Amniotic stem cell (primary cell): ENCODE measurements around the gene EFNA5.
"Not testable (repeated sequence)": the region's sequence is repeated elsewhere in the genome, so short reads cannot be mapped to it uniquely, and the experiment has no call there.

Source experiments
- DNase-seq: peaks from one replicate; lab custom pipeline; 2025; lab: John Stamatoyannopoulos, UW

Gene EFNA5

DNA sequence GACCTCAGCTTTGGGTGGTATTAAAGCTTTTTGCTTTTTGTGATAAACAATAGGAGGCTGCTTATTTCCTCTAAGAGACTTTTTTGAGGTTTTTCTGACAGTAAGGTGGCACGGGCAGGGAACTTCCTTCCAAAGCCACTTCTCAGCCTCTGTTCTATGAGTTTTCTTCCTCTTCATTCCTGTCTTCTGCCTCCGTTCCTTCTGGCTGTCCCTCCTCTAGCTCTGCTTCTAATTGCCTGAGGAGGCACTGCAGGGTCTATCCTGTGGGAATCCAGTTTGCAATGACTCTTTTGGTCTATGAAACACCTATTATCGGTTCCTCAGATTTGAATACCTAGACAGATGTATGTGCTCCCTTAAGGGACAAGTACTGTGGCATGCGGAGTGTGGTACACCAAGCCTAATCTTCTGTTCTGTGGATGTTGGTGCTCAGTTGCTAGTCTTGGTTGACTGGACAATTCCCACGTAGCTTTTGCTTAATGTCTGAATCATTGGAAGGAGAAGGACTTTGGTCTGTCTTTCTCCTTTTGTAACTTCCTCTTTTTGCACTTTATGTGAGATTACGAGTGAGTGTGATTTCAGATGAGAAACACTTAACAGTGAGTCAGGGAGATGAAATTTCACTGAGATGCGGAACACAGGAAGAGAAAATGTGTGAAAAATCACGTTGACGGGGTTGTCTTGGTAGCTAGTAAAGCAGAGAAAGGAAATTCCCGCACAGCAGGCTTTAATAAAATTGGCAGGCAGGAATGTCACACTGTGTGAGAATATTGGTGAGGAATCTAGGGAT lies 305.2 kb downstream of the EFNA5 start:
- no peak for DNase-seq

DNA sequence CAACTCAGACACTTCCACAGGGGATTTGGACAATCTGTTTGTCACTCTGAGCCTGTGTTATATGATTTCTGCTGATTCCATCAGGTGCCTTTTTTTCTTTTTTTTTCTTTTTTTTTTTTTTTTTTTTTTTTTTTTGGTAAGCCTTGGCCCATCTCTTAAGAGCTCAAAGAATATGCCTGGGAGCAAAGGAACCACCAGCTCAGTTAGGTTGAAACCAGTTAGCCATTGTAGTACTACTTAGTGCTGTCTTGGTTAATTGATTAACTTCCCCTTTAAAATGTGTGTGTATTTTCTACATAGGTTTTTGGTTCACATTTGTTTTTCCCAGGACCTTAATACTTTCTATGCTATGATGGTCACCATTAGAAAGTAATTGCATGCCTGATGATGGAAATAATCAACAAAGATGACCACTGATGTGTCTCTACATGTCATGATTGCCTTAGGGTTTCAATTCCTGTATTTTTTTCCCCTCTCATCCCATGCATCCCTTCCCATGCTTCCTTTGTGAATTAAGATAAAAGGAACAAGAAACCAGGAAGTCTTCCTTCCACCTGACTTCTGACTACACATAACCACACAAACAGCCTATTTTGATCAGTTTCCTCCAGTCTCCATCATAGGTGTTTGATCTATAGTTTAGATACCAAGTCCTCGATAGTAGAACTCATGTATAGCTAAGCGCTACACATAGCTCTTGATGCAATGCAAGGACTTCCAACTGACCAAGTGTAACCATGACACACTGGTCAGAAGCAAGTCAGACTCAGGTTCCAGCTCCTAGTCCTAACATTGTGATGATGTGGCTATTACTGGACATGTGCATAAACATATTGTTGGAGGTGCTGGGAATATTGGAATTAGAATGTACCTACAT lies 306.1 kb downstream of the EFNA5 start:
- DNase-seq = no peak

DNA sequence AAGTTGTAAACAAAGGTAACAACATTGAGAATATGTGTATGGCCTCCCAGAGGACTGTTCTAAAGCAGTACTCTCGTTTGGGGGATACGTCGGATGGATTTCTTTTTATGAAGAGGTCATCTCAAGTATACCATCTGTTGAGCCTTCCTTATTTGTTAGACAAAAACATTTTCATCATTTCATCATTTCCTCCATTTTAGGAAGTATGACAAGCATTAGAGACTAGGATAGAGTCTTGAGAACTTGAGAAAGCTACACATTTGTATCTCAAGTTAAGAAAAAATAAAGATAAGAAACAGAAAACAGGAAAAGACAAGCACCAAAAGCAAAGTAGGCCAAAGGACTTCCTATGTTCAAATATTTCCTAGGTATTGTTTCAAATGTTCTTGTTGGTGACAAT lies 307.0 kb downstream of the EFNA5 start:
- no peak for DNase-seq

DNA sequence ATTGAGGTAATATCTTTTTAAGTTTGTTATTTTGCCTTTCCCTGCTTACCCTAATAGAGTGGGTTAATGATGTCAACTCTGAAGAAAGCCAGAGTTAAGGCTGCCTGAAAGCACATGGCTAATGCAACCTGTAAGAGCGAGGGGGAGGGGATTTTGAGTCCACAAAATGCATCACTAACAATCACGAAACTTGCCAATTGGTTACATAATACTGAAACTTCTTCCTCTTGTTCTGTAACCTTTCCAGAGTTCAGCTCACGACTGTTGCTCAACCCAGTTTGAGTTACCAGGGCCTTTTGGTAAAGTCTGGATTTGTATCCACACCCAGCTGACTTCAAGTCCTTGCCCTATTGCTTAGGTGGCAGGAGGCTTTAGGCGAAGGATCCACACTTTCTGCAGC lies 308.8 kb downstream of the EFNA5 start:
- DNase-seq = no peak

DNA sequence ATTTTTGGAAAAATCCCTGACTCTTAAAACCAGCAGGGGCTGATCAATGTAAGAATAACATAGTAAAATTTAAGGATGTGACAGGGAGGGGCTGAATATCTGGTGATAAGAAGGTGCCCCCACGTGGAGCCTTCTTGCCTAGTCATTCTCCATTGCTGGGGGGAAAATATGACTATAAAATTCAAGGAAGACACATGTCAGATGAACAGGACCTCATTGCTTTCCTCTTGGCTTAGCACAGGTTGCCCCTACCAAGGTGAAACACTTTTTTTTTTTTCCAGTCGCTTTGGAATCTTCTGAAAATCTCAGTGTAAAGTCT lies 310.9 kb downstream of the EFNA5 start:
- DNase-seq = no peak

DNA sequence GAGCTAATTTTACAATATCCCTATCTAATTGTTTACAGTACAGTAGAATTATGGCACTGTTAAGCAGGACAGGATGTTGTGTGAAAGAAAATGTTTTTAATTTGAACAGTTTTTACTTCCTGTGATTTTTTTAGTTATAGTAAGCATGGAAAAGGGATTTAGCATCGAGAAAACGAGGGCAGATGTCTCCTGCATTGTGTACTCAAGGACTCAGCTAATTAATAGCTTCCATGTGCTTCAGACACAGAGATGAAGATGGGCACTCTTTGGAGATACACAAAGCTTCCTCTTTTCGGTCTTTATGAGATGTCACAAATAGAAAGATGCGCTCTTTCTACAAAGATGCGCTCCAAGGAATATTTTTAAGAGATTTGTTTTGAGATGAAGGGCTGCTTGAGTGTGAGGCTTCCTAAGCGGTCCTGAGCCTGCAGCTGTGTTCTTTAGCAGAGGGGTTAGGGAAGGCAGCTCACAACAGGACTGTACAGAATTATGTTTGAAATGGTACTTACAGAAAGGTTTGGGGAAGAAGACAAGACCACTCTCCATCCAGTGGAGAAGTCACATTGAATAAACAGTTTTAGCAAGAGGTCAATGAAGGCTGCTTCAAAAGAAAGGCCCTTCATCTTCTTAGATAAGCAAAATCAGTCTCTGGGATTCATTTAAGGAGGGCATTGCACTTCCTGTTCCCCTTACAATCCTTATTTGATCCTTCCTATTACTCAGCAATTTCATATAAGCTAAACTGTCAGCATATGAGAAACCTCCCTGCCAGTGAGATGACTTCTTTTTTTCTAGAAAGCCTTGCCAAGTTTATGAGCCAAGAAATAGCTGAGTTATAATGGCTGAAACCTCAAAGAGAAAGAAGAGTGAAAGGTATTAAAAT lies 311.5 kb downstream of the EFNA5 start:
- DNase-seq = no peak

DNA sequence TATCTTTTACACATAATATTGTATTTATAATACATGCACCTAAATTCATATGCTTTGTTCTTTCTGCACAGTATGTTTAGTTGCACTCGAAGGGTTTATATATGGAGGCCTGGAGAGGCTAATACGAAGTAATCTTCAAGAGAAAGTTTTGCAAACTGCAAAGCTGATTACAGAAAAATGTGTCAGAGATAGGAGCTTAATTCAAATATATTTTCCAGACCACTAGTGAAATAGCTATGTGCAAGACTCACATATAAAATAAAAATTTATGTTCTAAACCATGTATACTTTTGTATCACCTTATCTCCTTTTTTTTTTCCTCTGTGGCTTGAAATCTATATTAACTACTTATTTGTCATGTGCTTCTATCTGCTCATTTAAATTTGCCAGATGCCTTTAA lies 313.8 kb downstream of the EFNA5 start:
- no peak for DNase-seq

DNA sequence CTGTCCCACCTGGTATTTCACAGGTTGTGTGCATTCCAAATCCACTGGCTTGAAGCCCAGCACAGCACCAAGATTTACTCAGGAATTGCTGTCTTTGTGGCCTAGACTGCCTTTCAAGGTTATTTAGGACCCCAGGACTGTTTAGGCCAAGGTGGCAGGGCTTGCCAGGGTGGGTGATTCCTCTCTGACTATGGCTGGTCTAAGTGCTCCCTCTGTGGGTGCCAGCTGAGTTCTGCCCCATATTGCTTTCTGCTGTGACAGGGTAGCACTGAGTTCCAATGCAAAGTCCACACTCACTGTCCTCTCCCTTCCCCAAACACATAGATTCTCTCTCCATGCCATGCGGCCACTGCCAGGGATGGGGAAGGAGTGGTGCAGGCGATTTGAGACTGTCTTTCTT lies 318.2 kb downstream of the EFNA5 start:
- no peak for DNase-seq

DNA sequence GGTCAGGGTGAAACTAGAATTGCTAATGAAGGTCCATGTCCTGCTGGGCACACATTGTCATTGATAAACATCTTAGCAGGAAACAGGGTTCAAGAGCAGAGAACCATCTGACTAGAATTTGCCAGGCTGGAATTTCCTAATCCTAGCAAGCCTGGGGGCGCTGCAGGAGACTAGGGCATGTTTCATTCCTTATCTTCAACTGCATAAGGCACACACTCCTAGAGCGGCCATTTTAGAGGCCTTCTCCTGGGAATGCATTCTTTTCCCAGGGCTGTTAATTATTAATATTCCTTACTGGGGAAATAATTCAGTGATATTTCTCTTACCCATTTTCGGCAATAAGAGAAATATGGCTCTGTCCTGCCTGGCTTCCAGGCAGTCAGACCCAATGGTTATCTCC lies 324.2 kb downstream of the EFNA5 start:
- not testable (repeated sequence) for DNase-seq

DNA sequence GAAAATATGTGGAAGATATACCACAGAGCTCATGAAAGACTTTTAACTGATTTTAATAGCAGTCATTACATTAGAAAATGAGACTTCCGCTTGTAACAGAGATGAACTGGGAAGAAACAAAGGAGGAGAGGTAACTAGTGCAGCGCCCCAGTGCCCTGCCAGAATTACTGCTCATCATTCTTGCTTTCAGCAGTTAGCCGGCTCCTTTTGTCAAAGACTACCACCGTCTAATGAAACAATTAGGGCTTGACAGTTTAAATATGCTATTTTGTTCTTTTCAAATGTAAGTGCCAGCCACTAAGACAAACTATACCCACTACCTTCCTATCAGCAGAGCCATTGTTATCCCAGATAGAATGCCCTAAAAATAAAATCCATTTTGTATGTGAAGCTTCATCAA lies 328.4 kb downstream of the EFNA5 start:
- no peak for DNase-seq

DNA sequence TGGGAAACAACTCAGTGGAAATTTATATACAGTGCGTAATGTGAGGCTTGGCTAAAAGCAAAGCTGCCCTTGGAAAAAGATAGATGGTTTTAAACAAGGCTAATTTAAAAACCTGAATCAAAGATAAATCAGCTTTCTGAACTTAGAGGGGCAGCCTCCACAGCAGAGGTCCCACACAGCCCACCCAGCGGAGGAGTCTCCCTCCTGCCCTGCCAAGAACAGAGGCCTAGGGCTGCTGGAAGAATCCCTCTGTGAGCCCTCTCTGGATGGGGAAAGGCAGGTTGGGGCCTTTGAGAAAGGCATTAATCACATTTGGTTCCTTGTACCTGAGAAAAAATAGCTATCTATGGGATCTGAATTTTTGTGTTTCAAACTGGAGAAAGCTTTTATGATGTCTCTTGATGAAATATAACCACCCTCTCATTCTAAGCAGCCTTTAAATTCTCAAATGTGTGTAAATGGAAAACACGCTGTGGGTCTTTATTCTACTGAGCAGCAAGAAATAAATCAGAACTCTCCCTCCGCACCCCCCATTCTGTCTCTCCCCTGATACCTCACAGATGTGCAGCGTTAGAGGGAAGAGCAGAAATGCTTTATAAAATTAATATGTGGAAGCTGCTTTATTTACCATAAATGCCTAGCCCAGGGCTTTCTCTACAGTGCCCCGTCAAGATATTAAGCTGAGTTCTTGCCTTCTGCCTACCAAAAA lies 329.2 kb downstream of the EFNA5 start:
- no peak for DNase-seq

DNA sequence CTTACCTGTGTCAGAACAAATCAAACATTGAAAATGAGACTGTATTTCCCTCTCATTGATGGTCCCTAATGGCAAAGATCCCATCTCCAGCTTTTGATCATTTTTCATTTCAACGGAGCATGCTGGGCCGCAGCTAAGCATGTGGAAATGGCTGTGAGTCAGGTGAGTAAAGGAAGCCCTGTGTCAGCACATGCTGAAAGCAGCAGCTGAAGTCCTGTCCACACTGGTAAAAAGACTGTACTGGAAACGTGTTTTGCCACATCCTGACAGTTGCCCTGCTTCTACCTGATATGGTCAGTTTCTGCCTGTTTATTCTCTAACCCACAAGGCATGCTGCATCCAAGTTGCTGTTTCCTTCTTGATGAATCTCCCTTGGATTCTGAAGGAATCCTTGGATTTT lies 330.1 kb downstream of the EFNA5 start:
- DNase-seq = no peak

DNA sequence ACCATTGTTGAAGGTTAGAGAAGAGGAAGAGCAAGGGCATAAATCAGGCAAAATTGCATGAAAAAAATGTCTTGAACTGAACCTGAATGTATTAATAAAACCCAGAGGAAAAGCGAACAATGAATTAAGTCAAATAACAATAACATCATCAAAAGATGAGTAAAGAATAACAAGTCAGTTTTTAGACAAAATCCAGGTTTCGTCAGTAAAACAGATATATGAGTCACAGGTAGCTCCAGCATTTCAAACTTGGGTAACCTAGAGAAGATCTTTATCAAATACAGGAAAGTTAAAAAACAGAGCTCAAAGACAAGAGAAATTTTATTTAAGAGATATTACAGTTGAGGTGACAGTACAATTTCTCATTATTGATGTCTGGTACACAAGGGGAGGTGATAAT lies 332.4 kb downstream of the EFNA5 start:
- DNase-seq = no peak

DNA sequence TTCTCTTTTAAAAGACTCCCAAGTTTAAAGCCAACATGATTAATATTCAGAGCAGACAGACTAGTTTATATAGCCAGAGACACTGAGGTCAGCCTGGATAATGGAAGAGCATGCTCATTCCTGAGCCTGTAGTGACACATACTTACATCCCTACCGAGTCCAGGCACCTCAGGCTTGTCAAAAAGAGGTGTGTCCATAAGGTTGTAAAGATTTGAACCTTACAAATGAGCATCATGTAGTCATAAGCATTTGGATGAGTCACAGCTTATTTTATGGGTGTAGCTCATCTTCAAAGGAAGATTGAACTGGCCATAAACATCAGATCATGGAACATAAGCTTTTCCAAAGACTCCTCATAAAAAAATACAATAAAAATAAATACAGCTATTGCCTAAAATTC lies 333.5 kb downstream of the EFNA5 start:
- no peak for DNase-seq

DNA sequence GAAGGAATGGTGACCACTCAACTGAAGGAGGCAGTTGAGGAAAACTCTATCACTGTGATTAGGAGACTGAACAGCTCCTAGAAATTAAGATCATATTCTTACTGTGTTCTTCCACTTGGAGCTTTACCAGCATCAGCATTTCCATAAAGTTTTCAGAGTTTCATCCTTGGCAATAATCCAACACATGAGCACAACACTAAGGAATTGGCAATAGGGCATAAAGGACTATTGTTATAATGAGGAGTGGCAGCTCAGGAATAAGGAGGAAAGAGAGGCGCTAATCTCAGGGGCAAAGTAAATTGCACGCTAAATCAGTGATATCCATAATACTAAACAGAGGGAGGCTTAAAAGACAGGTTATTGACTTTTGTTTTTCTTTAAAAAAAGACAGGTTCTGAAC lies 338.9 kb downstream of the EFNA5 start:
- no peak for DNase-seq

DNA sequence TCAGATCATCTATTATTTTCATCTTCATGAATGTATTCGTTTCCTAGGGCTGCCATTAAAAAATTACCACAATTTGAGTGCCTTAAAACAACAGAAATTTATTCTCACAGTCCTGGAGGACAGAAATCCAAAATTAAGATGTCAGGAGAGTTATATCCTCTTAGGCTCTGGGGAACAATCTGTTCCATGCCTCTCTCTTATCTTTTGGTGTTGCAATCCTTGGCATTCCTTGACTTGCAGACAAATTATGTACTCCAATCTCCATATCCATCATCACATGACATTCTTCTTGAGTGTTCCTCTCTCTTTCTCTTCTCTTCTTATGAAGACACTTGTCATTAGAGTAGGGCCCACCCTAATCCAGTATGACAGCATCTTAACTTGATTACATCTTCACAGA lies 339.4 kb downstream of the EFNA5 start:
- no peak for DNase-seq

DNA sequence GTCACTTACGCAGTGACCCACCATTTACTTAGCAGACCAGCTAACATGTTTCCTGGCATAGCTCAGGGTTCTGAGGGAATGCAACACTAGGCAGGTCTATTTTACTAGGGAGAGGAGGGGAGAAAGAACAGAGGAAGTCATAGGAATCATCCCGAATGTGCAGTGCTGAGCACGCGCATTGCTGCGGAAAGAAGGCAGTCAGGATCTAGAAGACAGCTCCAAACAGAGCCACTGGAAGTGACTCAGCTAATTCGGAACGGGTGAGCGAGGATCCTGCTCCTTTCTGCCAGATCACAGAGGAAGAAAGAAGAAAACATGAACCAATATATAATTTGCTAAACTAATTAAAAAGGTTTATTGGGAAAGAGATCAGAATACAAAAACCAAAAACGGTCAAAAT lies 339.8 kb downstream of the EFNA5 start:
- DNase-seq = no peak

DNA sequence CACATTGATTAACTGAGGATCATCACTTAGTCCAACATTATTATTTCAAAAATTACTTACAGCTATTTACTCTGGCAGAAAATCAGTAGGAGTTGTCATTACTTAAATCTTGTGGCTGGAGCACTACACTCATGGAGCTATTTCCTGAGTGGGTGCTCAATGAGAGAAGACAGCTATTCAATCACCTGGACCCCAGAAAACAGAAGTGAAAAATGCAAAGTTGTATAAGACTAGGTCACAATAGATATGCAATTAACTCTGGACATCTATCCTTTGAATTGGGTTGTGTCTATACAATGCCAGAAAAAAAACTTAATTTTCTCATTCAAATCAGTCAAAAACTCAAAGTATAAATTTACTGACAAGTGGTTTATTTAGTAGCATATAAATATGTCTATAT lies 340.9 kb downstream of the EFNA5 start:
- DNase-seq = no peak
